ENCODE measurements around the gene HHAT. TPM values are rescaled to one million over a fixed set of nuclear protein-coding genes. Genes with fewer than 3 reads are reported as not detected.

Gene HHAT
- total RNA-seq, 1 donor from 2014 or later: 6.0 TPM

GRCh38 chr1:210703593-210703992 is 374.9 kb downstream of the HHAT start:
- peaks cover 5% of the 10 kb centered on the region for H3K36me3 Mint-ChIP-seq (ENCODE audit: unreplicated experiment)
- H3K27ac Mint-ChIP-seq (ENCODE audit: unreplicated experiment): no peak overlapping the region
- H3K4me3 Mint-ChIP-seq (ENCODE audit: unreplicated experiment): no peak overlapping the region
- TF ChIP-seq, protein P1, sequence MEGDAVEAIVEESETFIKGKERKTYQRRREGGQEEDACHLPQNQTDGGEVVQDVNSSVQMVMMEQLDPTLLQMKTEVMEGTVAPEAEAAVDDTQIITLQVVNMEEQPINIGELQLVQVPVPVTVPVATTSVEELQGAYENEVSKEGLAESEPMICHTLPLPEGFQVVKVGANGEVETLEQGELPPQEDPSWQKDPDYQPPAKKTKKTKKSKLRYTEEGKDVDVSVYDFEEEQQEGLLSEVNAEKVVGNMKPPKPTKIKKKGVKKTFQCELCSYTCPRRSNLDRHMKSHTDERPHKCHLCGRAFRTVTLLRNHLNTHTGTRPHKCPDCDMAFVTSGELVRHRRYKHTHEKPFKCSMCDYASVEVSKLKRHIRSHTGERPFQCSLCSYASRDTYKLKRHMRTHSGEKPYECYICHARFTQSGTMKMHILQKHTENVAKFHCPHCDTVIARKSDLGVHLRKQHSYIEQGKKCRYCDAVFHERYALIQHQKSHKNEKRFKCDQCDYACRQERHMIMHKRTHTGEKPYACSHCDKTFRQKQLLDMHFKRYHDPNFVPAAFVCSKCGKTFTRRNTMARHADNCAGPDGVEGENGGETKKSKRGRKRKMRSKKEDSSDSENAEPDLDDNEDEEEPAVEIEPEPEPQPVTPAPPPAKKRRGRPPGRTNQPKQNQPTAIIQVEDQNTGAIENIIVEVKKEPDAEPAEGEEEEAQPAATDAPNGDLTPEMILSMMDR (IDR thresholded peaks at IDR 0.05): no peak
- no peak for DNase-seq (ENCODE audit: extremely low spot score, unreplicated experiment)
- H3K27me3 Mint-ChIP-seq (ENCODE audit: unreplicated experiment): no peaks in the 10 kb centered on the region
- H3K9me3 Mint-ChIP-seq (ENCODE audit: unreplicated experiment): peaks cover 12% of the 10 kb centered on the region
- no peaks in the 10 kb centered on the region for H3K4me1 Mint-ChIP-seq (ENCODE audit: unreplicated experiment)

DNA sequence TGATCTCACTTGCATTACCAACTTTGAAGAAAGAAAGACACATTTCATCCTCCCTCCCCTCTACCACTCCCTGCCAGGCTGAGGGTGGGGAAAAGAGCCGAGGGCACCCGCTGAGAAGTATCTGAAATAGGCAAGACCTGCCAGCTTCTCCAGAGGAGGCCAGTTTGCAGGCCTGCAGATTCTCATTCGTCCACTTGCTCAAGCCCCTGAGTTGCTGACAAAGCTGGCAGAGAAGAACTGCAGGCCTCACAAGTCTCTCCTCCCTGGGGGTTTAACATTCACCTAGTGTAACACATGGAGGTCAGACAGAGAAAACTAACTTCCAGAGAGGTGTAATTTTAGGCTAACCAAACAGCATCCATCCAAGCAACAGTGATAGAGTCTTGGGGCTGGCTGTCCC is 376.4 kb downstream of the HHAT start:
- peaks cover 5% of the 10 kb centered on the region for H3K36me3 Mint-ChIP-seq (ENCODE audit: unreplicated experiment)
- no peak overlapping the region for H3K27ac Mint-ChIP-seq (ENCODE audit: unreplicated experiment)
- H3K9me3 Mint-ChIP-seq (ENCODE audit: unreplicated experiment): peaks cover 12% of the 10 kb centered on the region
- no peaks in the 10 kb centered on the region for H3K27me3 Mint-ChIP-seq (ENCODE audit: unreplicated experiment)
- DNase-seq (ENCODE audit: extremely low spot score, unreplicated experiment): no peak
- TF ChIP-seq, protein P1 (IDR thresholded peaks at IDR 0.05): no peak
- H3K4me3 Mint-ChIP-seq (ENCODE audit: unreplicated experiment): no peak overlapping the region
- H3K4me1 Mint-ChIP-seq (ENCODE audit: unreplicated experiment): no peaks in the 10 kb centered on the region

- Mint-ChIP-seq H3K4me3 (ENCODE audit: unreplicated experiment) (no peak overlapping the region), H3K9me3 (ENCODE audit: unreplicated experiment) (peaks cover 12% of the 10 kb centered on the region), H3K27me3 (ENCODE audit: unreplicated experiment) (no peaks in the 10 kb centered on the region), H3K27ac (ENCODE audit: unreplicated experiment) (no peak overlapping the region), H3K4me1 (ENCODE audit: unreplicated experiment) (no peaks in the 10 kb centered on the region), H3K36me3 (ENCODE audit: unreplicated experiment) (peaks cover 5% of the 10 kb centered on the region)
- TF ChIP-seq, protein P1 (IDR thresholded peaks at IDR 0.05): no peak
- no peak for DNase-seq (ENCODE audit: extremely low spot score, unreplicated experiment)
Measured at GRCh38 chr1:210706246-210706645, 377.5 kb downstream of the HHAT start.

DNA sequence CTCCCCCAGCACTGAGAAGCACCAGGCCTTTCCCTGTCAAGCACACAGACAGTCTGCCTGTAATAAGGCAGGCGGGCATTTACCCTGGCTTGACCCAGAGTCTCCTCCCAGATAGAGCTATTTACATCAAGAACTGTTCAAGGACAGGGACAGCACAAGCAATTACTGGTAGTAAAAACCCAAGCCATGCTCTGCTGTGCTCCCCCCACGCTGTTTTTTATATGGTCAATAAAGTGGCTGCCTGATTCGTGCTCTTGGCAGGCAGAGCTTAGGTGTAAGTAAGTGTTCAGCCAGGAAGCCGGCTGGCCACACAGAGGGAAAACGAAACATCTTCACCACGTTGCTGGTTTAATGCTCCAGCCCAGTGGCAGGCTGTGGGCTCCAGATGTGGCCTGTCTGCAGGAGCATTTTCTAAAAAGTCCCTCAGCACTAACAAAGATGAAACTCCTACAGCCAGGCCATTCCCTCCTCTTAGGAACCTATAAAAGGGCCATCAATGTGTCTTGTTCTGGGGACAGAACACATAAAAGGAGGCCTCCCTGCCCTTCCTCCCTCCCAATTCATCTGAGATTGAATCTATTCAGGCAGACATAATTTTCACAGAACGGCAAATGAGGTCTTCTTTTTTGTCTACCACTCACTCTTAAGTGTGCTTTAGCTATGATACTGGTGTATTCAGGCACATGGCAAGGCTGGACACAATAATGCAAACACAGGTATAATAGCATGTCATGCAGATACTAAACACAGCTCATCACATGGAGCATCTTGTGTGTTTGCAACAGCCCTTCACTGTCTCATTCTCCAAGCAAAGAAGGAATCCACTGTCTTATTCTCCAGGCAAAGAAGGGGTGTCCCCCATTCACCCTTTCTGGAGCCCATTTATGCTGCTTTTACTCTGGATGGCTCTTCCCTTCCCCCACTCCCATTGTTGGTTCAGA is 378.9 kb downstream of the HHAT start:
- Mint-ChIP-seq H3K9me3 (ENCODE audit: unreplicated experiment) (no peaks in the 10 kb centered on the region), H3K36me3 (ENCODE audit: unreplicated experiment) (no peaks in the 10 kb centered on the region), H3K27me3 (ENCODE audit: unreplicated experiment) (no peaks in the 10 kb centered on the region), H3K27ac (ENCODE audit: unreplicated experiment) (no peak overlapping the region), H3K4me1 (ENCODE audit: unreplicated experiment) (no peaks in the 10 kb centered on the region), H3K4me3 (ENCODE audit: unreplicated experiment) (no peak overlapping the region)
- TF ChIP-seq, protein P1 (IDR thresholded peaks at IDR 0.05): no peak
- no peak for DNase-seq (ENCODE audit: extremely low spot score, unreplicated experiment)

- no peaks in the 10 kb centered on the region for H3K36me3 Mint-ChIP-seq (ENCODE audit: unreplicated experiment)
- no peak for DNase-seq (ENCODE audit: extremely low spot score, unreplicated experiment)
- TF ChIP-seq, protein P1 (IDR thresholded peaks at IDR 0.05): no peak
Measured at GRCh38 chr1:210709701-210710100, 381.0 kb downstream of the HHAT start.

More at GRCh38 chr1:210709701-210710100, 381.0 kb downstream of the HHAT start:
- H3K4me3 Mint-ChIP-seq (ENCODE audit: unreplicated experiment): no peak overlapping the region
- no peaks in the 10 kb centered on the region for H3K9me3 Mint-ChIP-seq (ENCODE audit: unreplicated experiment)
- H3K27ac Mint-ChIP-seq (ENCODE audit: unreplicated experiment): no peak overlapping the region
- no peaks in the 10 kb centered on the region for H3K27me3 Mint-ChIP-seq (ENCODE audit: unreplicated experiment)
- no peaks in the 10 kb centered on the region for H3K4me1 Mint-ChIP-seq (ENCODE audit: unreplicated experiment)

Measured in osteocyte (in vitro differentiated cells).